Prostate gland (tissue), 2 donors: ENCODE data around the gene CHST15. TPM values are rescaled to one million over a fixed set of nuclear protein-coding genes. Genes with fewer than 3 reads are reported as not detected.

ENCODE experiments used
- DNase-seq: peaks from one replicate; pipeline ENCODE4 v3.0.0-alpha.2; 2019; ENCODE audit warnings: low spot score
- H3K27ac ChIP-seq, 2 donors: fragments of 200-600 bp; sonication (generic); 2 replicates each; pipeline ENCODE4 v1.5.1; 2017 to 2019
- H3K27me3 ChIP-seq: fragments of 200-600 bp; sonication (generic); replicated peaks from 2 replicates; pipeline ENCODE4 v1.5.1; 2019; ENCODE audit not compliant: insufficient read depth
- H3K36me3 ChIP-seq, 2 donors: fragments of 200-600 bp; sonication (generic); 1 replicate in 1 of 2; 2 replicates in 1 of 2; pipeline versions ENCODE4 v1.5.1 to v1.8.1; 2017 to 2019
- H3K4me1 ChIP-seq: fragments of 200-600 bp; sonication (generic); replicated peaks from 2 replicates; pipeline ENCODE4 v1.5.1; 2019
- H3K4me3 ChIP-seq, 2 donors: fragments of 200-600 bp; sonication (generic); 2 replicates each; pipeline ENCODE4 v1.5.1; 2017 to 2019
- H3K9me3 ChIP-seq: fragments of 200-600 bp; sonication (generic); 2 replicates; pipeline ENCODE4 v1.5.1; 2017
- POLR2A ChIP-seq: fragments of 450-650 bp; IDR thresholded peaks from one replicate; pipeline ENCODE4 v1.6.1; 2016; ENCODE audit warnings: antibody characterized with exemption, mild to moderate bottlenecking
- POLR2AphosphoS5 ChIP-seq: sonication (generic); formaldehyde crosslinking; IDR thresholded peaks from one replicate; pipeline ENCODE4 v1.6.1; 2017; ENCODE audit warnings: antibody characterized with exemption
- WGBS: methylation state at CpG from one replicate; pipeline ENCODE4 v1.1.5; 2018; 5-methylcytosine and 5-hydroxymethylcytosine counted together
- intact Hi-C: fragments of 100-400 bp; cut with DNase I; formaldehyde crosslinking; loops from one replicate; pipeline ENCODE4 v1.14.2; 2022
- total RNA-seq, 2 donors: library from RNA; depleted of rRNA; stranded (reverse); fragments of >200 nt; gene quantifications; one replicate each; pipeline ENCODE4 v1.1.0, GENCODE V29; 2016
- TF ChIP-seq, protein P1 (sequence below), 4 experiments: fragments of 200-600 bp in 2 of 4; fragments of 450-650 bp in 2 of 4; sonication (generic) in 2 of 4; IDR thresholded peaks; 1 replicate in 3 of 4; 2 replicates in 1 of 4; pipeline ENCODE4 v1.5.1; 2016 to 2019; ENCODE audit warnings: antibody characterized with exemption in 4 of 4, mild to moderate bottlenecking in 2 of 4, moderate library complexity in 2 of 4

Gene CHST15
- total RNA-seq, 2 donors from 2014 or later = 13.9 to 26.0 TPM

DNA sequence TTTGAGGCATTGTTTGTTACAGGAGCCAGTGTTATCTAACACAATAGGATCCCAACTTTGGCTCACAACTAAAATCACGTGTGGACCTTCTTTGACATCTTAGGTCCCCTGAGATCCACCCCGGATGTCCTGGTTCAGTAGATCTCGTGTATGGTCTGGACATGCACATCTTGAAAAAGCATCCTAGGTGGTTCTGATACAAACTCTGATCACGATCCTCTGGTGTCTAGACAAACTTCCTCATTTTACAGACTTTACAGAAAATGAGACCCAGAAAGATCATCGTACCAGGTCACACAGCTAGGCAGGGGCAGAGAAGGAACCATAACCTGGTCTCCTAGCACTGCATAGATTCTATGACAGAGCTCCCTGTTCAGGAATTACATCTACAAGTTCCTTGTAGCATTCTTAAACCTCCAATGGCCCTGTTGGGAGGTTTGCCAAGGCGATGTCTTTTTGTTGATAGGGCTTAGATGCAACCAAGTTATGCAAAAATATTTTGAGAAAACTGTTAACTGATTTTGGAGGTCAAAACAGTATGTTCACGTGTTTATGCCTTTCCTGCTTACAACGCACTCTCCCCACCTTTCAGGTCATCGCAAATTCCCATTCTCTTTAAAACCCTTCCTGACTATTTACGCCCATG, 30.8 kb upstream of the CHST15 start:
- intact Hi-C loops = no loop called here
- H3K4me3 ChIP-seq = no peak overlapping the region
- H3K36me3 ChIP-seq = no peaks in the 10 kb centered on the region
- WGBS = 84% methylated on average over 10 of the region's 10 CpGs
- TF ChIP-seq, protein P1, sequence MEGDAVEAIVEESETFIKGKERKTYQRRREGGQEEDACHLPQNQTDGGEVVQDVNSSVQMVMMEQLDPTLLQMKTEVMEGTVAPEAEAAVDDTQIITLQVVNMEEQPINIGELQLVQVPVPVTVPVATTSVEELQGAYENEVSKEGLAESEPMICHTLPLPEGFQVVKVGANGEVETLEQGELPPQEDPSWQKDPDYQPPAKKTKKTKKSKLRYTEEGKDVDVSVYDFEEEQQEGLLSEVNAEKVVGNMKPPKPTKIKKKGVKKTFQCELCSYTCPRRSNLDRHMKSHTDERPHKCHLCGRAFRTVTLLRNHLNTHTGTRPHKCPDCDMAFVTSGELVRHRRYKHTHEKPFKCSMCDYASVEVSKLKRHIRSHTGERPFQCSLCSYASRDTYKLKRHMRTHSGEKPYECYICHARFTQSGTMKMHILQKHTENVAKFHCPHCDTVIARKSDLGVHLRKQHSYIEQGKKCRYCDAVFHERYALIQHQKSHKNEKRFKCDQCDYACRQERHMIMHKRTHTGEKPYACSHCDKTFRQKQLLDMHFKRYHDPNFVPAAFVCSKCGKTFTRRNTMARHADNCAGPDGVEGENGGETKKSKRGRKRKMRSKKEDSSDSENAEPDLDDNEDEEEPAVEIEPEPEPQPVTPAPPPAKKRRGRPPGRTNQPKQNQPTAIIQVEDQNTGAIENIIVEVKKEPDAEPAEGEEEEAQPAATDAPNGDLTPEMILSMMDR (IDR thresholded peaks at IDR 0.05) = no peak
- TF ChIP-seq POLR2AphosphoS5 (no peak), POLR2A (no peak)
- no peak overlapping the region for H3K27ac ChIP-seq
- no peaks in the 10 kb centered on the region for H3K9me3 ChIP-seq
- H3K4me1 ChIP-seq = no peaks in the 10 kb centered on the region
- H3K27me3 ChIP-seq = no peaks in the 10 kb centered on the region
- DNase-seq = no peak

DNA sequence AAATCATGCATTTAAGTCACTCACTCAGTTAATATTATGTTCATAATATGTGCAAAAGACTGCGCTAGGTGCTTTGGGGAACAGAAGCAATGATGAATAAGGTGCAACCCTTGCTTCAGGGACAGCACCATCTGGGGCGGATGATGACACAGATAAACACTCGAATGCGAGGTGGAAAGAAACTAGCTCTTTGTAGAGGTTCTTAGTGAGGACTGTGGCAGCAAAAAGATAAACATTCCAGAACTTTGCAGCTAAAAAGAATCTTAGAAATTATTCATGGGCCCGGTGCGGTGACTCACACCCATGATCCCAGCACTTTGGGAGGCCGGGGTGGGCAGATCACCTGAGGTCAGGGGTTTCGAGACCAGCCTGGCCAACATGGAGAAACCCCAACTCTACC, 29.8 kb upstream of the CHST15 start:
- intact Hi-C loops = no loop called here
- WGBS = 90% methylated on average over 8 of the region's 8 CpGs
- TF ChIP-seq POLR2A (no peak), POLR2AphosphoS5 (no peak)
- TF ChIP-seq, protein P1 (IDR thresholded peaks at IDR 0.05) = no peak
- Histone ChIP-seq H3K9me3 (no peaks in the 10 kb centered on the region), H3K27ac (no peak overlapping the region), H3K4me3 (no peak overlapping the region), H3K27me3 (no peaks in the 10 kb centered on the region), H3K36me3 (no peaks in the 10 kb centered on the region), H3K4me1 (no peaks in the 10 kb centered on the region)
- DNase-seq = no peak

- Histone ChIP-seq H3K27ac (no peak overlapping the region), H3K4me1 (no peaks in the 10 kb centered on the region), H3K4me3 (no peak overlapping the region), H3K9me3 (no peaks in the 10 kb centered on the region), H3K27me3 (no peaks in the 10 kb centered on the region), H3K36me3 (no peaks in the 10 kb centered on the region)
- no peak for DNase-seq
- 92% methylated on average over 13 of the region's 13 CpGs for WGBS
- intact Hi-C loops = no loop called here
- TF ChIP-seq POLR2A = no peak
- TF ChIP-seq POLR2AphosphoS5 = no peak
- TF ChIP-seq, protein P1 (IDR thresholded peaks at IDR 0.05) = no peak
Observed at GRCh38 chr10:124122211-124122610, 28.8 kb upstream of the CHST15 start.

DNA sequence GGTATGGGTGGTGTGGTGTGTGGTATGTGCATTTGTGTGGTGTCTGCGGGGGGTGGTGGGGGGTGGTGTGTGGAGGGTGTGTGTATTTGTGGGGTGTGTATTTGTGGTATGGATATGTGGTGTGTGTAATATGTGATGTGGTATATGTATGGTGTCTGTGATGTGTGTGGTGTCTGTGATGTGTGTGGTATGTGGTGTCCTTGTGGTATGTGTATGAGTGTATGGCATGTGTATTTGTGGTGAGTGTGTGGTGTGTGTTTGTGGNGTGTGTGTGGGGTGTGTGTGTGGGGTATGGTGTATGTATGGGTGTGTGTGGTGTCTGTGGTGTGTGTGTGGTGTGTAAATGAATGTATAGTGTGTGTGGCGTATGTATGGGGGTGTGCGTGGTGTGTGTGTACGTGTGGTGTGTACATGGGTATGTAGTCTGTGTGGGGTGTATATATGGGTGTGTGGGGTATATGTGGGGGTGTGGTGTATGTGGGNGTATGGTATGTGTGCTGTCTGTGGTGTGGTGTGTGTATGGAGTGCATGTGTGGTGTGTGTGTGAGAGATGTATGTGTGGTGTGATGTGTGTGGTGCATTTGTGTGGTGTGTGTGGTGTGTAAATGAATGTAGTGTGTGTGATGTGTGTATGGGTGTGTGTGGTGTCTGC, 27.1 kb upstream of the CHST15 start:
- Histone ChIP-seq H3K4me1 (no peaks in the 10 kb centered on the region), H3K4me3 (no peak overlapping the region), H3K9me3 (no peaks in the 10 kb centered on the region), H3K36me3 (no peaks in the 10 kb centered on the region), H3K27ac (no peak overlapping the region), H3K27me3 (no peaks in the 10 kb centered on the region)
- no peak for DNase-seq
- TF ChIP-seq, protein P1 (IDR thresholded peaks at IDR 0.05) = no peak
- TF ChIP-seq POLR2AphosphoS5 = no peak
- no peak for TF ChIP-seq POLR2A
- 90% methylated on average over 4 of the region's 4 CpGs for WGBS
- intact Hi-C loops = no loop called here

GRCh38 chr10:124119946-124120345, 26.5 kb upstream of the CHST15 start:
- intact Hi-C loops = no loop called here
- TF ChIP-seq POLR2AphosphoS5 = no peak
- TF ChIP-seq, protein P1 (IDR thresholded peaks at IDR 0.05) = no peak
- no peak for TF ChIP-seq POLR2A
- Histone ChIP-seq H3K27me3 (no peaks in the 10 kb centered on the region), H3K9me3 (no peaks in the 10 kb centered on the region), H3K36me3 (no peaks in the 10 kb centered on the region), H3K4me1 (no peaks in the 10 kb centered on the region), H3K27ac (no peak overlapping the region), H3K4me3 (no peak overlapping the region)
- DNase-seq = no peak
- WGBS = 51% methylated on average over 11 of the region's 11 CpGs
